ENCODE results near the gene MCTP2. TPM values are rescaled to one million over a fixed set of nuclear protein-coding genes. Genes with fewer than 3 reads are reported as not detected.

Gene MCTP2
- total RNA-seq, 1 experiment from 2014 or later, result 0.19 TPM

DNA sequence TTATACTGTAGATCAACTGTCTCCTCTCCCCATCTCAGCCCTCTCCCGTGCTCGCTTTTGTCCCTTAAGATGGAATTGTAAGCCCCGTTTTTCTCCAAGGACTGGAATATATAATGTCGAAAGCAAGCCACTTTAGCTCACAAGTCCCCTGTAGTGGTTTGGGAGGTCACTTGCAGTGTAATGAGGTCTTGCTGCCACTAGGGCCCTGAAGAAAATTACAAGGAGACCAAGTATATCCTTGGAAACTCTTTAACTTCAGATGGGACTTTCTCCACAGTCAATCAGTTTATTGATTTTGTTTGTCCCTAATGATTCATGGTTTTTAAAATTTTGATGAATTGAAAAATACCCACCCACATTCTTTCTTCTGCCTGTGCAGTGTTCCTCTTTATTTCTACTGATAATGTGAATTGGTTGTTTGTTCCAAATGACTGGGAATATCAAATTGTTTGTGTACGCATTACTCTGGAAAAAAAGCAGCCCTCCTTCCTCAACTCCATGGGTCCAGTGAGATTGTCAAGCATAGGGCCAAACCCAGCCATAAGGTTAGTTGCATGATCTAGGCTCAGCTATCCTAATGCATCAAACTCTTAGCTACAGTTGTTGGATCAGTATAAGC is 294.8 kb downstream of the MCTP2 start:
- Histone ChIP-seq H3K36me3 (ENCODE audit: insufficient read depth, low read length, poor library complexity, severe bottlenecking) (no peaks in the 10 kb centered on the region), H3K4me3 (ENCODE audit: low read depth, low read length, poor library complexity, severe bottlenecking) (no peak overlapping the region), H3K27ac (ENCODE audit: low read depth, low read length, poor library complexity, severe bottlenecking) (no peak overlapping the region), H3K9me3 (ENCODE audit: low read depth, low read length, poor library complexity, severe bottlenecking) (no peaks in the 10 kb centered on the region), H3K27me3 (replicated peaks; ENCODE audit: insufficient read depth, low read depth, low read length, poor library complexity) (no peaks in the 10 kb centered on the region), H3K4me1 (ENCODE audit: insufficient read depth, low read length, poor library complexity, severe bottlenecking) (no peaks in the 10 kb centered on the region)
- DNase-seq (ENCODE audit: low spot score), result peak; percentile 19
- CTCF ChIA-PET, result no interaction called here
- intact Hi-C loops (cut with micrococcal nuclease; ENCODE audit: unreplicated experiment), result no loop called here
- BruUV-seq (replicated peaks), result no TSS peak
- TF ChIP-seq, protein P1, sequence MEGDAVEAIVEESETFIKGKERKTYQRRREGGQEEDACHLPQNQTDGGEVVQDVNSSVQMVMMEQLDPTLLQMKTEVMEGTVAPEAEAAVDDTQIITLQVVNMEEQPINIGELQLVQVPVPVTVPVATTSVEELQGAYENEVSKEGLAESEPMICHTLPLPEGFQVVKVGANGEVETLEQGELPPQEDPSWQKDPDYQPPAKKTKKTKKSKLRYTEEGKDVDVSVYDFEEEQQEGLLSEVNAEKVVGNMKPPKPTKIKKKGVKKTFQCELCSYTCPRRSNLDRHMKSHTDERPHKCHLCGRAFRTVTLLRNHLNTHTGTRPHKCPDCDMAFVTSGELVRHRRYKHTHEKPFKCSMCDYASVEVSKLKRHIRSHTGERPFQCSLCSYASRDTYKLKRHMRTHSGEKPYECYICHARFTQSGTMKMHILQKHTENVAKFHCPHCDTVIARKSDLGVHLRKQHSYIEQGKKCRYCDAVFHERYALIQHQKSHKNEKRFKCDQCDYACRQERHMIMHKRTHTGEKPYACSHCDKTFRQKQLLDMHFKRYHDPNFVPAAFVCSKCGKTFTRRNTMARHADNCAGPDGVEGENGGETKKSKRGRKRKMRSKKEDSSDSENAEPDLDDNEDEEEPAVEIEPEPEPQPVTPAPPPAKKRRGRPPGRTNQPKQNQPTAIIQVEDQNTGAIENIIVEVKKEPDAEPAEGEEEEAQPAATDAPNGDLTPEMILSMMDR (conservative IDR thresholded peaks at IDR 0.05; ENCODE audit: low read depth, low read length), result peak; percentile 46
- TF ChIP-seq EZH2 (IDR thresholded peaks at IDR 0.05; ENCODE audit: borderline replicate concordance, low read depth, low read length, poor library complexity, severe bottlenecking), result no peak
- POLR2A ChIA-PET (ENCODE audit: low non-redundant PET), result no interaction called here

DNA sequence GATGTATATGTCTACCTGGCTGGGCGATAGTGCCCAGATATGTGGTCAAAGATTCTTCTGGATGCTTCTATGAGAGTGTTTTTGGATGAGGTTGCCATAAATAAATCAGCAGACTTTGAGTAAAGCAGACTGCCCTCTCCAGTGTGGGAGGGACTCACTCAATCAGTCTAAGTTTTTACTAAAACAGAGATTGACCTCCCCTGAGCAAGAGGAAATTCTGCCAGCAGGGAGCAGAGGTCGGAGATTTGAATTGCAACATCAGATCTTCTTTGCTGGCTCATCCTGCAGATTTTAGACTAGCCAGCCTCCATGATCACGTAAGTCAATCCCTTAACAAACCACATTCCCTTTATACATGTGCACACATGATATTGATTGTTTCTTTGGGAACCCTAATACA is 300.9 kb downstream of the MCTP2 start:
- peak; percentile 7 for DNase-seq (ENCODE audit: low spot score)
- BruUV-seq (replicated peaks), result no TSS peak
- intact Hi-C loops (cut with micrococcal nuclease; ENCODE audit: unreplicated experiment), result no loop called here
- Histone ChIP-seq H3K36me3 (ENCODE audit: insufficient read depth, low read length, poor library complexity, severe bottlenecking) (no peaks in the 10 kb centered on the region), H3K27me3 (replicated peaks; ENCODE audit: insufficient read depth, low read depth, low read length, poor library complexity) (no peaks in the 10 kb centered on the region), H3K27ac (ENCODE audit: low read depth, low read length, poor library complexity, severe bottlenecking) (no peak overlapping the region), H3K4me1 (ENCODE audit: insufficient read depth, low read length, poor library complexity, severe bottlenecking) (no peaks in the 10 kb centered on the region), H3K9me3 (ENCODE audit: low read depth, low read length, poor library complexity, severe bottlenecking) (no peaks in the 10 kb centered on the region), H3K4me3 (ENCODE audit: low read depth, low read length, poor library complexity, severe bottlenecking) (no peak overlapping the region)
- ChIA-PET CTCF (no interaction called here), POLR2A (ENCODE audit: low non-redundant PET) (no interaction called here)
- no peak for TF ChIP-seq EZH2 (IDR thresholded peaks at IDR 0.05; ENCODE audit: borderline replicate concordance, low read depth, low read length, poor library complexity, severe bottlenecking)
- TF ChIP-seq, protein P1 (conservative IDR thresholded peaks at IDR 0.05; ENCODE audit: low read depth, low read length), result no peak
